HepG2 (cell line): Measurements from ENCODE around the gene LRRC45. TPM values are rescaled to one million over a fixed set of nuclear protein-coding genes. Genes with fewer than 3 reads are reported as not detected.

Source experiments
- ATAC-seq: fragments of 200-7000 bp; cut with Tn5 transposase; 3 replicates; pipeline ENCODE4 v1.9.1; 2020; ENCODE audit warnings: mild to moderate bottlenecking, moderate library complexity
- BruUV-seq: library from RNA; stranded (reverse); fragments of 400-500 nt; replicated peaks from 2 replicates; lab custom pipeline; 2021; lab: Mats Ljungman, UMichigan
- CTCF ChIA-PET: fragments of 300-600 bp; formaldehyde crosslinking; extraction: SDS; loops from one replicate; lab custom pipeline; 2021; ENCODE audit warnings: low total read pairs, inconsistent platforms, low intra/inter-chr PET ratio; lab: Yijun Ruan, JAX
- POLR2A ChIA-PET: fragments of 350-600 bp; sonication (Branson Sonifier 250); formaldehyde crosslinking; loops from one replicate; lab custom pipeline; 2020; ENCODE audit warnings: antibody characterized with exemption, inconsistent platforms; lab: Yijun Ruan, JAX
- DNase-seq: peaks from one replicate; pipeline ENCODE4 v3.0.0-alpha.2; 2015; ENCODE audit warnings: low spot score
- FAIRE-seq: peaks from 3 replicates; lab custom pipeline; 2011; peaks lifted over from hg19 to GRCh38; lab: Jason Lieb, UNC
- H2AFZ ChIP-seq: one replicate; pipeline ENCODE4 v1.6.1; 2011; ENCODE audit warnings: low read length, inconsistent platforms
- H3K27ac ChIP-seq: fragments of 300-600 bp; 3 replicates; pipeline ENCODE4 v1.8.0; 2011; ENCODE audit warnings: mixed run types, mild to moderate bottlenecking, mixed read lengths, low read length, inconsistent platforms; ENCODE audit not compliant: insufficient read depth; ENCODE audit errors: extremely low read length
- H3K27me3 ChIP-seq, 2 experiments: fragments of 200-600 bp in 1 of 2; 2 replicates in 1 of 2; 3 replicates in 1 of 2; pipeline versions ENCODE4 v1.6.0 to v1.8.0; 2011; ENCODE audit warnings: low read length in 2 of 2, mild to moderate bottlenecking in 2 of 2, moderate library complexity in 2 of 2, inconsistent platforms in 1 of 2; ENCODE audit not compliant: insufficient read depth in 2 of 2, control insufficient read depth in 1 of 2
- H3K36me3 ChIP-seq, 2 experiments: fragments of 200-600 bp in 1 of 2; replicated peaks in 1 of 2; 2 replicates in 1 of 2; 3 replicates in 1 of 2; pipeline versions ENCODE4 v1.5.1 to v1.8.0; 2011; ENCODE audit warnings: low read length in 2 of 2, inconsistent platforms in 1 of 2; ENCODE audit not compliant: insufficient read depth in 2 of 2, control insufficient read depth in 1 of 2
- H3K4me1 ChIP-seq: 2 replicates; pipeline ENCODE4 v1.5.1; 2012; ENCODE audit warnings: low read length, inconsistent platforms; ENCODE audit not compliant: insufficient read depth
- H3K4me2 ChIP-seq: 2 replicates; pipeline ENCODE4 v1.6.0; 2011; ENCODE audit warnings: low read depth, low read length, inconsistent platforms
- H3K4me3 ChIP-seq, 3 experiments: fragments of 200-600 bp in 1 of 3; sonication (generic), shearing (Covaris generic) in 1 of 3; replicated peaks in 1 of 3; 2 replicates each; pipeline ENCODE4 v1.5.1; 2011 to 2016; ENCODE audit warnings: low read length in 3 of 3, inconsistent platforms in 2 of 3, low read depth in 2 of 3, mild to moderate bottlenecking in 2 of 3, control low read depth in 1 of 3, mixed read lengths in 1 of 3; ENCODE audit not compliant: insufficient read depth in 1 of 3
- H3K79me2 ChIP-seq: one replicate; pipeline ENCODE4 v1.6.1; 2011; ENCODE audit warnings: low read length, inconsistent platforms; ENCODE audit not compliant: insufficient read depth
- H3K9ac ChIP-seq: 2 replicates; pipeline ENCODE4 v1.6.0; 2011; ENCODE audit warnings: mild to moderate bottlenecking, low read depth, low read length, inconsistent platforms; ENCODE audit not compliant: insufficient read depth
- H3K9me3 ChIP-seq: 2 replicates; pipeline ENCODE4 v1.5.1; 2012; ENCODE audit warnings: mild to moderate bottlenecking, low read length
- H4K20me1 ChIP-seq: 2 replicates; pipeline ENCODE4 v1.6.0; 2011; ENCODE audit warnings: inconsistent platforms, mild to moderate bottlenecking, low read length, moderate library complexity; ENCODE audit not compliant: insufficient read depth
- AGO1 ChIP-seq: fragments of 200-400 bp; formaldehyde crosslinking; IDR thresholded peaks from 2 replicates; pipeline ENCODE4 v1.6.1; 2017; ENCODE audit warnings: mild to moderate bottlenecking, low read depth, low read length, moderate library complexity; ENCODE audit not compliant: poor library complexity, severe bottlenecking
- GABPB1 ChIP-seq: IDR thresholded peaks from 2 replicates; pipeline ENCODE4 v1.6.1; 2016; ENCODE audit warnings: mild to moderate bottlenecking, missing genetic modification reagents, moderate library complexity, missing compliant biosample characterization
- HNRNPUL1 ChIP-seq: fragments of 200-400 bp; formaldehyde crosslinking; IDR thresholded peaks from 2 replicates; pipeline ENCODE4 v1.6.1; 2017; ENCODE audit warnings: low read depth, mild to moderate bottlenecking, low read length, moderate library complexity
- MAF1 ChIP-seq: sonication (generic); formaldehyde crosslinking; IDR thresholded peaks from 2 replicates; pipeline ENCODE4 v1.5.0; 2020; ENCODE audit warnings: missing genetic modification reagents, borderline replicate concordance
- NR1H2 ChIP-seq: sonication (generic); formaldehyde crosslinking; IDR thresholded peaks from 2 replicates; pipeline ENCODE4 v1.8.1; 2022; ENCODE audit warnings: low read depth, missing genetic modification reagents, borderline replicate concordance
- STAT5B ChIP-seq: sonication (generic); formaldehyde crosslinking; IDR thresholded peaks from 2 replicates; pipeline ENCODE4 v1.4.0; 2020; ENCODE audit warnings: missing genetic modification reagents
- ZBTB38 ChIP-seq: sonication (generic); formaldehyde crosslinking; IDR thresholded peaks from 2 replicates; pipeline ENCODE4 v1.5.1; 2020; ENCODE audit warnings: mild to moderate bottlenecking, missing genetic modification reagents
- ZNF326 ChIP-seq: sonication (generic); formaldehyde crosslinking; IDR thresholded peaks from 2 replicates; pipeline ENCODE4 v1.4.0; 2020; ENCODE audit warnings: missing genetic modification reagents, borderline replicate concordance
- WGBS: methylation state at CpG from one replicate; pipeline ENCODE4 v1.1.6; 2017; ENCODE audit warnings: low lambda C conversion rate; 5-methylcytosine and 5-hydroxymethylcytosine counted together
- in situ Hi-C: cut with HindIII; loops from 2 replicates; pipeline ENCODE4 v1.10.0; 2017; ENCODE audit warnings: low pct_unique_long_range_greater_than_20kb; ENCODE audit not compliant: extremely low pct_ligation_motif_present
- intact Hi-C: fragments of 100-400 bp; cut with micrococcal nuclease; formaldehyde crosslinking; loops from one replicate; pipeline ENCODE4 v1.10.0; 2022; ENCODE audit not compliant: unreplicated experiment
- polyA plus RNA-seq, 8 experiments: library from polyadenylated mRNA; depleted of rRNA in 3 of 8; stranded (reverse) in 7 of 8; unstranded in 1 of 8; fragments of >200 nt; fragmentation: Illumina TruSeq in 4 of 8; extraction: Trizol in 4 of 8; gene quantifications; 2 replicates each; pipeline versions ENCODE4 v1.2.1 to v1.2.3, GENCODE V29; 2011 to 2016; ENCODE audit warnings: low read depth in 4 of 8, missing spikeins in 1 of 8, mixed read lengths in 1 of 8; ENCODE audit not compliant: insufficient read depth in 1 of 8
- total RNA-seq, 5 experiments: library from RNA; depleted of rRNA; stranded (reverse); fragments of >200 nt; fragmentation: Illumina TruSeq; extraction: Trizol; gene quantifications; 2 replicates each; pipeline ENCODE4 v1.2.3, GENCODE V29; 2016; ENCODE audit warnings: low read depth in 1 of 5
- TF ChIP-seq, protein P1 (sequence below): sonication (generic); formaldehyde crosslinking; IDR thresholded peaks from 2 replicates; pipeline ENCODE4 v1.5.0; 2020; ENCODE audit warnings: missing genetic modification reagents, mild to moderate bottlenecking, borderline replicate concordance
- TF ChIP-seq, protein P2 (sequence below): sonication (generic); formaldehyde crosslinking; IDR thresholded peaks from 2 replicates; pipeline ENCODE4 v1.4.0; 2020; ENCODE audit warnings: missing genetic modification reagents, mild to moderate bottlenecking, borderline replicate concordance
- TF ChIP-seq, protein P3 (sequence below): sonication (generic); formaldehyde crosslinking; IDR thresholded peaks from 2 replicates; pipeline ENCODE4; 2020; ENCODE audit warnings: missing genetic modification reagents, mild to moderate bottlenecking, borderline replicate concordance

The LRRC45 gene
- total and polyA plus RNA-seq, 2 of the 13 experiments (the other 11 are each of a cell fraction or from before 2014, with no cell fraction given): 11.6 to 48.1 TPM

DNA sequence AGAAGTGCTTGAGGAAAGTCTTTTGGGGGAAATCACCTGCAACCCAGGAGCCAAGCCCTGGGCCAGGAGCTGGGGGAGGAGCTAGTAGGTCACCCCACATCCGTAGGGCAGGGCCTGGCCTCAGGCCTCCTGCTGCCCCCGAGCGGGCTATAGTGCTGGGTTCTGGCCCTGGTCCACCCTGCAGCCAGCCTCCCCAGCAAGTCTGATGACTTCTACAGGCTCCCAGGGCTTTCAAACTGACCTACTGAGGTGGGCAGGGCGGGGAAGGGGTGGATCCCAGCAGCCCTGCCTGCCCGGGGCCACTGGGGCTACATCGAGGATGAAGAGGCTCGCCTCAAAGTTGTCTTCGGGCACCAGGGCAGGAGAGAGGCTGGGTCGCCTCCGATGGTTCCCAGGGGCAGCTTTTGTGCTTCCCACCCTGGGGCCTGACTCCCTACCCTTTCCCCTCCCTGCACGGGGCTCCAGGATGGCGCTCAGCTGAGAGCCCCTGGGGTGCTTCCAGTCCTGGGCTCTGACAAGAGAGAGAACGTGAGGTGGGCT, 5.4 kb upstream of the LRRC45 start (continued):
- TF ChIP-seq, protein P1, sequence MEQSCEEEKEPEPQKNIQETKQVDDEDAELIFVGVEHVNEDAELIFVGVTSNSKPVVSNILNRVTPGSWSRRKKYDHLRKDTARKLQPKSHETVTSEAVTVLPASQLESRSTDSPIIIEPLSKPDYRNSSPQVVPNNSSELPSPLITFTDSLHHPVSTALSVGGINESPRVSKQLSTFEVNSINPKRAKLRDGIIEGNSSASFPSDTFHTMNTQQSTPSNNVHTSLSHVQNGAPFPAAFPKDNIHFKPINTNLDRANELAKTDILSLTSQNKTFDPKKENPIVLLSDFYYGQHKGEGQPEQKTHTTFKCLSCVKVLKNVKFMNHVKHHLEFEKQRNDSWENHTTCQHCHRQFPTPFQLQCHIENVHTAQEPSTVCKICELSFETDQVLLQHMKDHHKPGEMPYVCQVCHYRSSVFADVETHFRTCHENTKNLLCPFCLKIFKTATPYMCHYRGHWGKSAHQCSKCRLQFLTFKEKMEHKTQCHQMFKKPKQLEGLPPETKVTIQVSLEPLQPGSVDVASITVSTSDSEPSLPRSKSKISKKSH (CRISPR knock-in tag): 0 out of 2 replicates have a peak, but pooled peaks have one; percentile 42

DNA sequence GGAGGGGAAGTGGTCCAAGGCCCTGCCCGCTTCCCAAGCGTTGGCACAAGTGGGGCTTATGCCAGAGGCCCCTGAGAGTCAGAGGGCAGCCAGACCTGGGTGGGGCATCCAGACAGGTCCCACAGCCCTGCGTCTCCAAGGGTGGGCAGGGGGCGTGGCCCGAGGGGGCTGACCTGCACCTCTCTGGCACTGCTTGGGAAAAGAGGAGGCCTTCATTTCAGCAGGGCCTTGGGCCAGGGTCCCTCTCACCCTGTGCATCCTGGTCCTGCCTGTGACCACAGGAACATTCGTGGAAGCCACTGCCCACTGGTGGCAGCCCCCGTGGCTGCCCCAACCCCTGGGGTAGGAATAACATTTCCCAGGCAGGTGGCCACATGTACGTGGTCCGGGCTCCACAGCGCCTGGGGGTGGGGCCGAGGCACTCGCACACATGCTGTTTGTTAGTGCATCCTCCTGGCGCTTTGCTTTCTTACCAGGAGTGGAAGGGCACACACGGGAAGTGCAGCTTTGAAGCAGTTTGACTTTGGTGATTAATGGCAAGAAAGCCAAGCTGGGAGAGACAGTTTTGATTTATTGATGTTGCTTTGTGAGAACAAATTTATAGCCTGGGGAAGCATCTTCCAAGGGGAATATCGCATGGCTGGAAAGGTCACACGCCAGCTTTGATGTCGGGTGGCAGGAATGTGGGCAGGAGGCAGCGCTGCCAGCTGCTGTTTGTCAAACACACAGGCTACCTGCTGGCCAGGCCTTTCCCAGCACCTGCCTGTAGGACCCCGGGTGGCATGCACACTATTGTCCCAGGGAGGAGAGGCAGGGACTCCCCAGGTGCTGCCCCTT, 4.7 kb upstream of the LRRC45 start:
- no peak overlapping the region for H3K4me3 ChIP-seq
- no peak overlapping the region for H3K9ac ChIP-seq
- no peak for ATAC-seq
- H2AFZ ChIP-seq: no peak overlapping the region
- H3K79me2 ChIP-seq: peaks cover 28% of the 10 kb centered on the region
- no peaks in the 10 kb centered on the region for H3K9me3 ChIP-seq
- DNase-seq: no peak
- 95% methylated on average over 18 of the region's 19 CpGs for WGBS
- peak; percentile 46 for FAIRE-seq
- no TSS peak for BruUV-seq
- H4K20me1 ChIP-seq: no peaks in the 10 kb centered on the region; the same call in 1 of the 2 replicates
- in situ Hi-C loops: no loop called here
- ChIA-PET CTCF (interaction anchor here (6.8 kb wide), 1 partner anchor 58 kb away, joined by 181 read pairs; the partner anchor contains the start of gene NOTUM), POLR2A (interaction anchor here (1.0 to 14.1 kb wide), 6 partner anchors 20 to 84 kb away, joined by 3 to 470 read pairs (median 11); partner anchors contain the start of gene NOTUM)
- H3K4me1 ChIP-seq: peaks cover 86% of the 10 kb centered on the region
- H3K27ac ChIP-seq: peak overlapping the region; percentile 68
- no peaks in the 10 kb centered on the region; a peak in 1 of 5 replicates for H3K27me3 ChIP-seq
- H3K36me3 ChIP-seq: peaks cover 12% of the 10 kb centered on the region in 2 experiments; a peak in 3 of 5 replicates
- intact Hi-C loops: no loop called here
- no peak overlapping the region for H3K4me2 ChIP-seq
- TF ChIP-seq GABPB1 (CRISPR knock-in tag) (peak; percentile 14; the same call in 1 of the 2 replicates), AGO1 (peak; percentile 37), ZNF326 (CRISPR knock-in tag) (no peak; the same call in 1 of the 2 replicates), ZBTB38 (CRISPR knock-in tag) (0 out of 2 replicates have a peak, but pooled peaks have one; percentile 22), STAT5B (0 out of 2 replicates have a peak, but pooled peaks have one; percentile 55), MAF1 (CRISPR knock-in tag) (no peak), HNRNPUL1 (no peak), NR1H2 (CRISPR knock-in tag) (no peak)
- TF ChIP-seq, protein P2, sequence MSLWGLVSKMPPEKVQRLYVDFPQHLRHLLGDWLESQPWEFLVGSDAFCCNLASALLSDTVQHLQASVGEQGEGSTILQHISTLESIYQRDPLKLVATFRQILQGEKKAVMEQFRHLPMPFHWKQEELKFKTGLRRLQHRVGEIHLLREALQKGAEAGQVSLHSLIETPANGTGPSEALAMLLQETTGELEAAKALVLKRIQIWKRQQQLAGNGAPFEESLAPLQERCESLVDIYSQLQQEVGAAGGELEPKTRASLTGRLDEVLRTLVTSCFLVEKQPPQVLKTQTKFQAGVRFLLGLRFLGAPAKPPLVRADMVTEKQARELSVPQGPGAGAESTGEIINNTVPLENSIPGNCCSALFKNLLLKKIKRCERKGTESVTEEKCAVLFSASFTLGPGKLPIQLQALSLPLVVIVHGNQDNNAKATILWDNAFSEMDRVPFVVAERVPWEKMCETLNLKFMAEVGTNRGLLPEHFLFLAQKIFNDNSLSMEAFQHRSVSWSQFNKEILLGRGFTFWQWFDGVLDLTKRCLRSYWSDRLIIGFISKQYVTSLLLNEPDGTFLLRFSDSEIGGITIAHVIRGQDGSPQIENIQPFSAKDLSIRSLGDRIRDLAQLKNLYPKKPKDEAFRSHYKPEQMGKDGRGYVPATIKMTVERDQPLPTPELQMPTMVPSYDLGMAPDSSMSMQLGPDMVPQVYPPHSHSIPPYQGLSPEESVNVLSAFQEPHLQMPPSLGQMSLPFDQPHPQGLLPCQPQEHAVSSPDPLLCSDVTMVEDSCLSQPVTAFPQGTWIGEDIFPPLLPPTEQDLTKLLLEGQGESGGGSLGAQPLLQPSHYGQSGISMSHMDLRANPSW: 0 out of 2 replicates have a peak, but pooled peaks have one; percentile 40
- TF ChIP-seq, protein P3, sequence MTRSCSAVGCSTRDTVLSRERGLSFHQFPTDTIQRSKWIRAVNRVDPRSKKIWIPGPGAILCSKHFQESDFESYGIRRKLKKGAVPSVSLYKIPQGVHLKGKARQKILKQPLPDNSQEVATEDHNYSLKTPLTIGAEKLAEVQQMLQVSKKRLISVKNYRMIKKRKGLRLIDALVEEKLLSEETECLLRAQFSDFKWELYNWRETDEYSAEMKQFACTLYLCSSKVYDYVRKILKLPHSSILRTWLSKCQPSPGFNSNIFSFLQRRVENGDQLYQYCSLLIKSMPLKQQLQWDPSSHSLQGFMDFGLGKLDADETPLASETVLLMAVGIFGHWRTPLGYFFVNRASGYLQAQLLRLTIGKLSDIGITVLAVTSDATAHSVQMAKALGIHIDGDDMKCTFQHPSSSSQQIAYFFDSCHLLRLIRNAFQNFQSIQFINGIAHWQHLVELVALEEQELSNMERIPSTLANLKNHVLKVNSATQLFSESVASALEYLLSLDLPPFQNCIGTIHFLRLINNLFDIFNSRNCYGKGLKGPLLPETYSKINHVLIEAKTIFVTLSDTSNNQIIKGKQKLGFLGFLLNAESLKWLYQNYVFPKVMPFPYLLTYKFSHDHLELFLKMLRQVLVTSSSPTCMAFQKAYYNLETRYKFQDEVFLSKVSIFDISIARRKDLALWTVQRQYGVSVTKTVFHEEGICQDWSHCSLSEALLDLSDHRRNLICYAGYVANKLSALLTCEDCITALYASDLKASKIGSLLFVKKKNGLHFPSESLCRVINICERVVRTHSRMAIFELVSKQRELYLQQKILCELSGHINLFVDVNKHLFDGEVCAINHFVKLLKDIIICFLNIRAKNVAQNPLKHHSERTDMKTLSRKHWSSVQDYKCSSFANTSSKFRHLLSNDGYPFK (CRISPR knock-in tag): no peak; the same call in 1 of the 2 replicates
